GDM1 (cell line): ENCODE results near the gene MEGF9.

Experiments
- DNase-seq: peaks from one replicate; lab custom pipeline; 2025; lab: John Stamatoyannopoulos, UW

The MEGF9 gene

DNA sequence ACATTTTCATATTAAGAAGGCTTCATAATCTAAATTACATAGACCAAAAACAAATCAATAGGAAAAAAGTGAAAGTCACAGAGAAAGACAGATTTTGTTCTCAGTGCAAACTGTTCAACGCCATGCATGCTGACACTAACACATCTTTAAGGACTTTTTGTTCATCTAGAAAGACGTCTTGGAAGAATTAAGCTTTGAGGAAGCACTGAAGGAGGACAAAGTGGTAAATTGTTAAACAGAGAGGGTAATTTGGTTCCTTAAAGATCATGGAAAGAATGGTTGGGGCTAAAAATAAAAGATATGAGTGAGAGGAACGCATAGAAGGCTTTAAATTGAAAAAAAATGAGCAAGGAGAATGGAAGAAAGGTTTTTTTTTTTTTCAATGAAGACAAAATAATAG lies 9.1 kb downstream of the MEGF9 start:
- DNase-seq, result no peak

DNA sequence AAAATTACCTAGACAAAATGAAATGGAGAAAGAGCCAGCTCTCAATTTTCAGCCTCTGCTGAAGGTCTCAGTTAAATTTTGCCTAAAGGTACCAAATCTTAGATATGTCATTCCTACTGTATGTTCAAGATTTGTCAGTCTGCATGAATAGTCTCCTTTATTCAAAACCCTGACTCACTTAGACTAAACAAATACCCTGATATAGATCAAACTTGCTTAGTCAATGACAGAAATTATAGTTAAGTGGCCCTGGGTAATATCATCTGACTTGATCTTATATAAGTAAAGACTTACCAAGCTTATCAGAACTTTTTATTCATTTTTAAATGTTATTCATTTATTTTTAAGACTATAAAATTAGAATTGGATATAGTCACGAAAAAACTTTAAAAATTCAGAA lies 12.2 kb downstream of the MEGF9 start:
- no peak for DNase-seq

DNA sequence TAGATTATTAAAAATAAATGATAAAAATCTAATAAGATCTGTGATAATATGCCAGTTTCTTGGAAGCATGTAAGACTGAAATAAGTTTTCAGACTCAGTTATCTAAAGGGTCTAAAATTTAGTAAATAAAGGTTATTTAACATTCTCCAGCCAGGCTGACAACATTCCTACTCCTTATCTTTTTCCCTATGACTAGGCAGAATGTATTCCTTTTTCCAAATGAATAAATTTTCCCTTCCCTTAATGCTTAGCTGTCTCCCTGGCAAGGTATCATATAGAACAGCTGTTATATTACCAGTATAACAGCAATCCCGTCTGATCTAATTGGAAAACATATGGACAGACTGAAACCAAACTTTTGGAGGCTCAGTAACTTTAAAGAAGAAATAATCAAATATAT lies 13.0 kb downstream of the MEGF9 start:
- no peak for DNase-seq

DNA sequence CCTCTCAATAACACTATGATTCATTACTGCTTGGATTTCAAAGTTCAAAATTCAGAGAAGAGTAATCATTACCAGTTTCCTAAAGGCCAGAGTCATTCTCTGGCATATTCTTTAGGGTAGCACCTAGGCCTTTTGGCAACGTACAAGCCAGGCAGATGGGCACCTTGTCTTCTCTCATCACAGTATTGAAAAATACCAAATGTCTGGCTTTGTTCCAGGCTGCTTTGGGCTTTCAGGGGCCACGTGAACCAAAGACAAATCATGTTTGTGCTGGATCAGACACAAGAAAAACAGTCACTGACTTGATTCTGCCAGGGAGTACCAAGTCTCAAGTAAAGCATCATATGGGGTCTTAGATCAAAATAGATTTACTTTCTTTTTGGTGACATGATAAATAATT lies 15.5 kb downstream of the MEGF9 start:
- no peak for DNase-seq

- DNase-seq, result no peak
These were observed 16.8 kb downstream of the MEGF9 start for GRCh38 chr9:120697448-120697847.

GRCh38 chr9:120696551-120697230 lies 17.6 kb downstream of the MEGF9 start:
- no peak for DNase-seq

GRCh38 chr9:120694559-120694958 lies 19.7 kb downstream of the MEGF9 start:
- DNase-seq, result no peak

DNA sequence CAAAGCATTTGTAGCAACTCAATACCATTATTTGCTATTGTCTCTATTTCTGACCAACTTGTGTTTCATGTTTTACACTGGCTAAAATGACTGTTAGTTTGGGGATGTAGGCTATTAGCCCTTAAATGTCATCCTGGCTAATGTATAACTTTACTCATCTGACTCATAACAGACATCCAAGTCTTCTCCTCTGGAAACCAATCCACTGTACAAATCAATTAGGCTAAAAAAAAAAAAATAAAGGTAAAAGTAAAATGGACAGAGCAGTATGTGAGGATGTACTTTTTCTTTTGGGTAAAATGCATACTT lies 20.6 kb downstream of the MEGF9 start:
- no peak for DNase-seq

DNA sequence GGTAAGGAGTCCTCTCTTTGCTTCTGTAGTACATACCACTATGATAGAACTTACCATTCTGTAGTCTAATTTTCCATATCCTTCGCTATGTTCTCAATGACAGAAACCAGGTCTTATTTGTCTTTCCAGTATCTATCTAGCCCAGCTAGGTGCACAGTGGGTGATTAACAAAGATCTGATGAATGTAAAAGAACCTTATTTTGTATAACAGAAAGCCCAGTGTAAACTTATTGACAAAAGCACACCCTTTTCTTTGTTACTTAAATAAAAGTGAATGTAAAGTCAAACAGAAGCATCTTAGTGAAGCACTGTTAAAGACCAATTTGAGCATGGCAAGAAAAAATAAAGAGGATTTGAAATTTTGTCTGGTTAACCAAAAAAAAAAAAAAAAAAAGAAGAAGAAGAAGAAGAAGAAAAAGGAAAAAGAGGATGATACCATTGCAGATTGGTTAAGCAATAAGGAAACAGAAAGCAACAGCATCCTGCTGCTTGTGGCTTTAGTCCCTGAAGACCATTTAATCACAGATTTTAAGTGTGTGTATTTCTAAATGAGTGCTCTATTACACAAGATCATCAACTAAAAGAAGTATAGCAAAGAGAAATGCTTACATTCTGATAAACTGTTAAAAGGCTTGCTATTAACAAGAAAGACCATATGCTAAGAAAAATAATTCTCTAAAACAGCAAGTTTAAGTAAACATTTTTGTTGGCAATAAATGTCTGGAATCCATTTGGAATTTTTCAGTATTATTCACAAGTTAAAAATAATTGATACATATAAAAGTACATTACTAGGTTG lies 21.2 kb downstream of the MEGF9 start:
- no peak for DNase-seq

DNA sequence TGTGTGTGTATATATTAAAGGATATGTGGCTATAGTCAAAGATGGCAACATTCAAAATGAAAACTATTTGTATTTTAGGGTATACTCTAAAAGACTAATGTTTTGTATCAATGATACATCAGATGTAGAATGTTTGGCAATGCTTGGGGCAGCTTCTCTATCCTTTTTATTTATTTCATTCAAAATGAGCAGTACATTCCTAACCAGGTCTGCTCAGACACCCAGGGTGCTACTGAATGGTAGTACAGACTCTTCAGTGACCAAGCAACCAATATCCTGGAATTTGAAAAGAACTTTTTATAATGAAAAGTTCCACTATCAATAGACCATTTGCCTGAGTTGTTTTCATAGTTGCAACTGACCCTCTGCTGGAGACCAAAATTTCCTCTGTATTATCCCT lies 23.9 kb downstream of the MEGF9 start:
- DNase-seq, result no peak

- DNase-seq, result no peak
These were observed 24.4 kb downstream of the MEGF9 start for GRCh38 chr9:120689860-120690259.

- no peak for DNase-seq
These were observed 25.5 kb downstream of the MEGF9 start for GRCh38 chr9:120688758-120689157.

DNA sequence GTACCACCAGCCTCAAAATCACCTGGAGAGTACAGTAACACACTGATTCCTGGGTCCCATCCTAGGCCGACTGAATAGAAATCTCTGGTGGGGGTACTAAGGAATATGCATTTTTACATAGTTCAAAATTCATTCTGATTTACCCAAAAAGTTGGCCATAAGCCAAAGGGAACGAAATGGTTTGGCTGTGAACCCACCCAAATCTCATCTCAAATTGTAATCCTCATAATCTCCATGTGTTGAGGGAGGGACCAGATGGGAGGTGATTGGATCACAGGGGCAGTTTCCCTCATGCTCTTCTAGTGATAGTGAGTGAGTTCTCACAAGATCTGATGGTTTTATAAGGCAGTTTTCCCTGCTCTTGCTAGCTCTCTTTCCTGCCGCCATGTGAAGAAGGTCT lies 31.1 kb downstream of the MEGF9 start:
- DNase-seq, result no peak

- no peak for DNase-seq
These were observed 33.1 kb downstream of the MEGF9 start for GRCh38 chr9:120681121-120681520.

GRCh38 chr9:120680579-120680978 lies 33.7 kb downstream of the MEGF9 start:
- no peak for DNase-seq

DNA sequence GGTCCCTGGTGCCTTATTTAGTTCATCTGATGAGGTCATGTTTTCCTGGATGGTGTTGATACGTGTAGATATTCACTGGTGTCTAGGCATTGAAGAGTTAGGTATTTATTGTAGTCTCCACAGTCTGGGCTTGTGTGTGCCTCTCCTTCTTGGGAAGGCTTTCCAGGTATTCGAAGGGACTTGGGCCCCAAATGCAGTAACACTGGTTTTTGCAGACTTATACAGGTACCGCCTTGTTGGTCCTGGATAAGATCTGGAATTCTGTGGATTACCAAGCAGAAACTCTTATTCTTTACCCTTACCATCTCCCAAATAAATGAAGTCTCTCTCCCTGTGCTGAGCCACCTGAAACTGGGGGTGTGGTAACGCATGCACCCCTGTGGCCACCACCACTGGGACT lies 34.1 kb downstream of the MEGF9 start:
- no peak for DNase-seq

- no peak for DNase-seq
These were observed 36.3 kb downstream of the MEGF9 start for GRCh38 chr9:120677965-120678364.

GRCh38 chr9:120676767-120677402 lies 37.4 kb downstream of the MEGF9 start:
- DNase-seq, result no peak

- DNase-seq, result no peak
These were observed 45.9 kb downstream of the MEGF9 start for GRCh38 chr9:120668399-120668798.

DNA sequence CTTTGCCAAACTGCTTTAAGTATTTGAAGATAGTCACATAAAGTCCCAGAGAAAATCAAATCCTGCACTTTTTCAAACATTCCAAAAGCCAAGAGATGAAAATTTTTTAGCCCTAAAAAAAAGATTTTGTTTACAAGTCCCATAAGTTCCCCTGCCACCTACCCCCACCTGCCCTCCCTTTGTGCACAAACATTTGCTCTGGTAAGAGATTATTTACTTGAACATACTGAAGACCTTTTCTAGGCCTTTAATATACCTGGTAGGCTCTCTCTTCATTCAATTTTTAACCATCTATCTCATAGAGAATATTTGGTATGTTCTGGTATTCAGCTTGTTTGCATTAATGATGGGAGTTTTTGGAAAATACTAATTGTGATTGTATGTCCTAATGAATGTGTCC lies 50.3 kb downstream of the MEGF9 start:
- no peak for DNase-seq

DNA sequence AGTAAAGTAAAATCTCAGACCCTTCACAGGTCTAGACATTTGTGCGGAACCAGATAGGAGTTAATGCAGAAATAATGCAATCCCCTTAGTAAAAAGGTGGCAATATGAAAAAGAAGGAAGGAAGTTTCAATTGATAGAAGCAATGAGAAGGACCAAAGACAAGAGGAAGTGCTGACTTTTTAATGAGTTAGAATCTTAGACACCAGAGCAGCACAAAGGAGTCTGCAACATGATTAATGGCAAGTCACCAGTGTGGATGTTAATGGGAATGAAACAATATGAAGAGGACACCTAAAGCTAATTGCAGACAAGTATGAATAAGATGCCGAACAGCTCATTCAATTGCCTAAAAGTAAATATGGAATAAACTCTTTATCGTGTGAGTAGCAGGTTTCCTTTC lies 50.9 kb downstream of the MEGF9 start:
- no peak for DNase-seq

DNA sequence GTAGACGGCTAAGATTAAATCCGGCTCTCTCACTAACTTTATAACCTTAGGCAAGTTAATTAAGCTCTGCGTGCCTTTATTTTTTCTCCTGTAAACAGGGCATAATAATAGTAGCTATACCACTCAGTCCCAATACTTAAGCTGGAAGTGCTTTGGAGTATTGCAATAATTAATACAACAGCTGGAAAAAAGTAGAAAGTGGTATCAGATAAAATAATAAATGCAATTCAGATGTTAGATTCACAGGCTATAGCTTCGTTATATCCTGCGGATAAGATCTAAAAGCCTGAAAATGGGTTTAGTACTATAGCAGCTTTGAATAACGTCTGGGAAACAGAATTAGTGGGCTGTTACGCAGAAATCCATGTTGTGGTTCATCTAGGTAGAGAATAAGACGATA lies 51.8 kb downstream of the MEGF9 start:
- no peak for DNase-seq

DNA sequence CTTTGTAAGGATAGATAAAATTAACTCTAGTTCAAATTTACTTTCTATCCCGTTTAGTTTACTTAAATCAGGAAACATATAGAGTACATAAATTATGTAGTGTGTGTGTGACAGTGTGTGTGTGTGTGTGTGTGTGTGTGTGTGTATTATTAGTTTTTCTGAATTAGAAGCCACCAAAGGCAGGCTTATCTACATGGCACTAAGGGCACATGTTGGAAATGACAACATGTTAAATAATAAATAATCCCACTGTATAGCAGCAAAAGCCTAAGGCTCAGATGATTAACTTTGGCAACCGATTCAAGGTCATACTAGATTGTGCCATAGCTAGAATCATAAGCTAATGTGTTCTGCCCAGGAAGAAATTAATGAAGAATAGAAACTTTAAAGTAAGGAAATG lies 54.6 kb downstream of the MEGF9 start:
- no peak for DNase-seq

- DNase-seq, result no peak
These were observed 55.1 kb downstream of the MEGF9 start for GRCh38 chr9:120659209-120659608.
